Spleen (tissue), 7 donors: ENCODE data around the gene TXNDC15.

Experiments used
- CTCF ChIP-seq, 11 experiments: fragments of 200-600 bp in 7 of 11; fragments of 450-650 bp in 4 of 11; sonication (generic) in 4 of 11; IDR thresholded peaks in 8 of 11; conservative IDR thresholded peaks in 3 of 11; 1 replicate in 7 of 11; 2 replicates in 4 of 11; pipeline versions ENCODE4 v1.4.0 to v1.8.0; 2016 to 2021; ENCODE audit warnings: antibody characterized with exemption in 11 of 11, inconsistent platforms in 4 of 11, mild to moderate bottlenecking in 1 of 11
- POLR2AphosphoS5 ChIP-seq, 3 donors: sonication (generic); formaldehyde crosslinking; IDR thresholded peaks; one replicate each; pipeline ENCODE4 v1.5.1; 2017; ENCODE audit warnings: antibody characterized with exemption in 3 of 3
- donor health status: DM: no; HTN: no; CAD: no; lungs with moderate emphysema.
- donor health status: DM: no; HTN: no; CAD: no.
- donor health status: DM: no; HTN: no; CAD: no.

- TF ChIP-seq POLR2AphosphoS5 (IDR thresholded peaks at IDR 0.05) (no peak), CTCF (IDR thresholded peaks at IDR 0.05 in 8 of 11, conservative IDR thresholded peaks at IDR 0.05 in 3 of 11) (no peak)
These were observed 9.5 kb upstream of the TXNDC15 start for GRCh38 chr5:134864707-134865106.
